Lower leg skin (tissue), 3 donors: Measurements from ENCODE around the gene EHD2.

ENCODE experiments used
- POLR2A ChIP-seq, 2 donors: fragments of 450-650 bp; IDR thresholded peaks; one replicate each; pipeline ENCODE4 v1.6.1; 2016 to 2017; ENCODE audit warnings: antibody characterized with exemption in 2 of 2, mild to moderate bottlenecking in 1 of 2, moderate library complexity in 1 of 2
- TF ChIP-seq, protein P1 (sequence below), 3 donors: fragments of 450-650 bp; IDR thresholded peaks; one replicate each; pipeline ENCODE4 v1.5.1; 2016; ENCODE audit warnings: antibody characterized with exemption in 3 of 3, mild to moderate bottlenecking in 3 of 3, moderate library complexity in 2 of 3

- TF ChIP-seq, protein P1, sequence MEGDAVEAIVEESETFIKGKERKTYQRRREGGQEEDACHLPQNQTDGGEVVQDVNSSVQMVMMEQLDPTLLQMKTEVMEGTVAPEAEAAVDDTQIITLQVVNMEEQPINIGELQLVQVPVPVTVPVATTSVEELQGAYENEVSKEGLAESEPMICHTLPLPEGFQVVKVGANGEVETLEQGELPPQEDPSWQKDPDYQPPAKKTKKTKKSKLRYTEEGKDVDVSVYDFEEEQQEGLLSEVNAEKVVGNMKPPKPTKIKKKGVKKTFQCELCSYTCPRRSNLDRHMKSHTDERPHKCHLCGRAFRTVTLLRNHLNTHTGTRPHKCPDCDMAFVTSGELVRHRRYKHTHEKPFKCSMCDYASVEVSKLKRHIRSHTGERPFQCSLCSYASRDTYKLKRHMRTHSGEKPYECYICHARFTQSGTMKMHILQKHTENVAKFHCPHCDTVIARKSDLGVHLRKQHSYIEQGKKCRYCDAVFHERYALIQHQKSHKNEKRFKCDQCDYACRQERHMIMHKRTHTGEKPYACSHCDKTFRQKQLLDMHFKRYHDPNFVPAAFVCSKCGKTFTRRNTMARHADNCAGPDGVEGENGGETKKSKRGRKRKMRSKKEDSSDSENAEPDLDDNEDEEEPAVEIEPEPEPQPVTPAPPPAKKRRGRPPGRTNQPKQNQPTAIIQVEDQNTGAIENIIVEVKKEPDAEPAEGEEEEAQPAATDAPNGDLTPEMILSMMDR (IDR thresholded peaks at IDR 0.05): no peak
- no peak for TF ChIP-seq POLR2A (IDR thresholded peaks at IDR 0.05)
Observed at GRCh38 chr19:47675271-47675670, 38.0 kb upstream of the EHD2 start.
